Activated naive CD8-positive, alpha-beta T cell treated with anti-CD3 and anti-CD28 coated beads, Interleukin-2, amount 50 U/mL, for 24 hours (primary cell): ENCODE data around the gene SLC7A5.
A peak's percentile ranks its signal among the peaks of the same experiment; 100 is the strongest.
"Not testable (repeated sequence)": the region's sequence is repeated elsewhere in the genome, so short reads cannot be mapped to it uniquely, and the experiment has no call there.

Experiments used
- ATAC-seq: fragments of 150-1000 bp; cut with Tn5 transposase; one replicate; pipeline ENCODE4 v1.10.0; 2021
- DNase-seq: peaks from one replicate; pipeline ENCODE4 v3.0.0; 2021
- H3K27ac Mint-ChIP-seq: one replicate; pipeline ENCODE4 v1.8.0; 2021; ENCODE audit warnings: mild to moderate bottlenecking, mixed read lengths
- H3K27me3 Mint-ChIP-seq: one replicate; pipeline ENCODE4 v1.8.0; 2021; ENCODE audit warnings: mixed read lengths
- H3K36me3 Mint-ChIP-seq: one replicate; pipeline ENCODE4 v1.8.0; 2021; ENCODE audit warnings: low read depth, mixed read lengths
- H3K4me1 Mint-ChIP-seq: one replicate; pipeline ENCODE4 v1.8.0; 2021; ENCODE audit warnings: mixed read lengths
- H3K4me3 Mint-ChIP-seq: one replicate; pipeline ENCODE4 v1.8.0; 2021; ENCODE audit warnings: mild to moderate bottlenecking, moderate library complexity, mixed read lengths
- H3K9me3 Mint-ChIP-seq: one replicate; pipeline ENCODE4 v1.8.0; 2021; ENCODE audit warnings: mixed read lengths

SLC7A5 gene

DNA sequence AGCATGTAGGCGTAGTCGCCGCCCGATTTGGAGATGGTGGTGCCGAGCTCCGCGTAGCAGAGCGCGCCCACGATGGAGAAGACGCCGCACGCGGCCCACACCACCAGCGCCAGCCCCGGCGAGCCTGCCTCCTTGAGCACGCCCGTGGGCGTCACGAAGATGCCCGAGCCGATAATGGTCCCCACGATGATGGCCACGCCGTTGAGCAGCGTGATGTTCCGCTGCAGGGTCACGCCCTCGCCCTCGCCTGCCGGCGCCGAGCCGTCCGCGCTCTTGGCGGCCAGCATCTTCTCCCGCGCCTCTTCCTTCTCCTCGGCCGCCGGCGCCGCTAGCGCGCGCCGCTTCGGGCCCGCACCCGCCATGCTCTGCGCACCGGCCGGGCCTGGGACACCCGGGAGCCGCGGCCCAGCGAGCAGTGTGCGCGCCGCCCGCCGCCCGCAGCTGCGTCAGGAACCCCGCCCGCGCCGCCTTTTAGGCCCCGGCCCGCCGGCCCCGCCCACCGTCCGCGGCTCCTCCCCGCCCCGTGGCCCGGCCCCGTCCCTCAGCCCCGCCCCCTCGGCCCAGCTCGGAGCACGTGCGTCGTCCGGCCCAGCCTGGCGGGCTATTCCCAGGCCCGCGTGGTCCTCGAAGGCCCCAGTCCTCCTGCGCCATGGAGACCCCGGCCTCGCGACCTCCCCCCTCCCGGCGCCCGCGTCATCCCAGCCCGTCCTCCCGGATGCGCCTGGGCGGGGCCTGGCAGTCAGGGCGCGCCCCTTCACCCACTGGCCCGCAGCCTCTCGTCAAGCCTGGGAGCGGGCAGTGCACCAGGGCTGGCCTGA, at the start of gene SLC7A5:
Gene SLC7A5, minus strand, starts transcription at position 447 of the 818 bp plus-strand sequence. Its CDS starts 85 bp downstream, at position 362.
- H3K4me3 Mint-ChIP-seq, result peak within 1 kb of the TSS; percentile 99
- not testable (repeated sequence) for H3K27me3 Mint-ChIP-seq, H3K9me3 Mint-ChIP-seq
- peaks cover 43% of the 10 kb centered on the region for H3K36me3 Mint-ChIP-seq
- ATAC-seq (peak; percentile 58), DNase-seq (peak; percentile 94)
- peaks cover 60% of the 10 kb centered on the region for H3K4me1 Mint-ChIP-seq
- peak within 1 kb of the TSS; percentile 100 for H3K27ac Mint-ChIP-seq

DNA sequence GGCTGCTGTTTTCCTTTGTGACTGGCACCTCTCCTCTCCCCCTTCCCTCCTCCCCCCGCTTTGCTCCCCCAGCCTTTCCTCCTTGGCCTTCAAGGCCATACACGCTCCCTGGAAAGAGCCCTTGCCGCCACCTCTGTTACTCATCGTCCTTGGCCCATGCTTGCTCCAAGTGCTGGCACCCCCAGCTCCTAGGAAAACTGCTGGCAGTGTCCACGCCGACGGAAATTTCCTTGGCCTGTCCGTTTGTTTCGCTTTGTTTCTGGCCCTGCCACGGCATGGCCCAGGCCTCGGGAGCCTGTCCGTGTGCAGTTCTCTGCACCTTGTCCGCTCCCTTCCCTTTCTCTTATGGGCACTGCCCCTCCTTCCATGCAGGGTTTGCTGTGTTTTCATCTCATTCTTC, 49.0 kb upstream of the SLC7A5 start:
- no peaks in the 10 kb centered on the region for H3K9me3 Mint-ChIP-seq
- H3K4me1 Mint-ChIP-seq, result peaks cover 3% of the 10 kb centered on the region
- no peak overlapping the region for H3K4me3 Mint-ChIP-seq
- no peak overlapping the region for H3K27ac Mint-ChIP-seq
- DNase-seq (no peak), ATAC-seq (no peak)
- peaks cover 3% of the 10 kb centered on the region for H3K27me3 Mint-ChIP-seq
- H3K36me3 Mint-ChIP-seq, result no peaks in the 10 kb centered on the region

DNA sequence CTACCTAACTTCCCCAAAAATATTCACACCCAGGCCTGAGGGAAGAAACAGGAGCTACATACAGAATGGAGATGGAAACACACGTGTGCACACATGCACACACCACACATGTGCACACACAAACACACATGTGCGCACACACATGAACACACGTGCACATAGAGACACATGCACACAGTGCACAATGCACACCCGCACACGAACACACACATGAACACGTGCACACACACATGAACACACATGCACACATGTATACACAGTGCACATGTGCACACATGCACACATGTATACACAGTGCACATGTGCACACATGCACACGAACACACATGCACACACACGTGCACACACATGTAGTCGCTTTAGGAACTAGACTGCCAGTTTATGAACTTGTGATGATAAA, 48.2 kb upstream of the SLC7A5 start:
- peaks cover 3% of the 10 kb centered on the region for H3K27me3 Mint-ChIP-seq
- H3K4me1 Mint-ChIP-seq, result peaks cover 5% of the 10 kb centered on the region
- ATAC-seq (no peak), DNase-seq (no peak)
- H3K9me3 Mint-ChIP-seq, result no peaks in the 10 kb centered on the region
- H3K27ac Mint-ChIP-seq, result peak overlapping the region; percentile 1
- no peak overlapping the region for H3K4me3 Mint-ChIP-seq
- H3K36me3 Mint-ChIP-seq, result no peaks in the 10 kb centered on the region

DNA sequence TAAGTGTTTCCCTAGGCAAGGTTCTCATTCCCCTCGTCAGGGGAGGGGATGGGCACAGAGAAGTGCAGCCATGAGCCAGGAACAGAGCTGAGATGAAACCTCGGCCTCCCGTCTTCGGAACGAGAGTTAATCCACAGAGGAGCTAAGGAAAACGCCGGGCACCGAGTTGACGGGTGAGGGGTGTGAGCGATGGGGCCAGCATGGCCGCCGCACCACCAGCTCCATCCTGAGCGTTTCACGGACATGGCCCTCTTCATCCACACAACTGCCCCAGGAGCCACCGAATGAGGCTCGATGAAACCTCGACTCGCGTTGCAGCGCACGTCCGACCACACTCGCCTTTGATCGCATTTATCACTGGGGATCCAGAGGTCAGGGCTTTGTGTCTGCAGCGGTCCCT, 45.5 kb upstream of the SLC7A5 start:
- no peak for ATAC-seq
- H3K27ac Mint-ChIP-seq, result no peak overlapping the region
- no peaks in the 10 kb centered on the region for H3K9me3 Mint-ChIP-seq
- no peak for DNase-seq
- H3K4me1 Mint-ChIP-seq, result peaks cover 5% of the 10 kb centered on the region
- H3K27me3 Mint-ChIP-seq, result peaks cover 5% of the 10 kb centered on the region
- no peaks in the 10 kb centered on the region for H3K36me3 Mint-ChIP-seq
- H3K4me3 Mint-ChIP-seq, result no peak overlapping the region

DNA sequence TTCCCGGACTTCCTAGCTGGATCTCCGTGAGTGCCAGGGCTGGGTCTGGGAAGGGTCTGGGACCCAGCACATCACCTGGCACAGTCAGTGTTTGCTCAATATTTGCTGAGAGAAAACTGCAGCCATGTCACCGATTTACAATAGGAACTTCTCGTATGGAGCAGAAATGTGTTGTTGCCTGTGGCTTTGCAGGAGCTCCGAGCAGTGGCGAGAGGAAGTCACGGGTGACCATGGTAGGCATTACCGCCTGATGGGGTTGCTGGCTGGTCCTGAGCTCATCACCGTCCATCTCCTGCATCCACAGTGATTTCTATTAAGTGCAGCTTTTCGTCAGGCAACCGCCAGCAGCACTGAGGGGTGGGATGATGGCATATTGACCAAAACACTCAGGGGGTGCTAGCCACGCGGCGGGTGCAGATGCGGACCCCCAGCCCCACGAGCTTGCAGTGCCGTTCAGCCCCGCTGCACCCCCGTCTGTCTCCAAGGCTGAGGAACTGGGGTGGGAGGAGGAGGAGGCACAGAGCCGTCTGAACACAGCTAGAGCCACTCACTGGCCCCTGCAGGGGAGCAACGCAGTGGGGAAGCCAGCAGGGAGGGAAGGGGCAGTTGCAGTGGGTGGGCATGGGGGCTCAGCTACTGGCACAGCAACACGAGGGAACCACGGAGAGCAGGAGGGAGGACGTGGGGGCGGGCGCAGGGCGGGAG, 44.9 kb upstream of the SLC7A5 start:
- H3K4me3 Mint-ChIP-seq, H3K9me3 Mint-ChIP-seq, H3K27me3 Mint-ChIP-seq, H3K27ac Mint-ChIP-seq, H3K4me1 Mint-ChIP-seq, ATAC-seq, H3K36me3 Mint-ChIP-seq, DNase-seq: not testable (repeated sequence)

DNA sequence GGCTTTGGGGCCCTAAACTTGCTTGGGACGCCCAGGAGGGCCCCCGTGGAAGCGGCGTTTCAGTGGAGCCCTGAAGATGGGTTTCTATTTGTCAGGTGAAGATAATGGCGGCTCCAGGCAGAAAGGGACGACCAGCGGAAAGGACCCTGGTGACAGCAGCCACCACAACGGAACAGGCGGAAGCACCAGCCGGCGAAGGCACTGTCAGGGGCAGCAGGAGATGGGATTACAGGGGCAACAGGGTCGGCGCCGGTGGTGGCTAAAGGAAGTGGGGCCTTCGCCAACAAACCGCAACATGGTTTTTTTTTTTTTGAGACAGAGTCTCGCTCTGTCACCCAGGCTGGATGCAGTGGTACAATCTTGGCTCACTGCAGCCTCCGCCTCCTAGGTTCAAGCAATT, 43.4 kb upstream of the SLC7A5 start:
- H3K4me3 Mint-ChIP-seq, result not testable (repeated sequence)
- peaks cover 15% of the 10 kb centered on the region for H3K4me1 Mint-ChIP-seq

DNA sequence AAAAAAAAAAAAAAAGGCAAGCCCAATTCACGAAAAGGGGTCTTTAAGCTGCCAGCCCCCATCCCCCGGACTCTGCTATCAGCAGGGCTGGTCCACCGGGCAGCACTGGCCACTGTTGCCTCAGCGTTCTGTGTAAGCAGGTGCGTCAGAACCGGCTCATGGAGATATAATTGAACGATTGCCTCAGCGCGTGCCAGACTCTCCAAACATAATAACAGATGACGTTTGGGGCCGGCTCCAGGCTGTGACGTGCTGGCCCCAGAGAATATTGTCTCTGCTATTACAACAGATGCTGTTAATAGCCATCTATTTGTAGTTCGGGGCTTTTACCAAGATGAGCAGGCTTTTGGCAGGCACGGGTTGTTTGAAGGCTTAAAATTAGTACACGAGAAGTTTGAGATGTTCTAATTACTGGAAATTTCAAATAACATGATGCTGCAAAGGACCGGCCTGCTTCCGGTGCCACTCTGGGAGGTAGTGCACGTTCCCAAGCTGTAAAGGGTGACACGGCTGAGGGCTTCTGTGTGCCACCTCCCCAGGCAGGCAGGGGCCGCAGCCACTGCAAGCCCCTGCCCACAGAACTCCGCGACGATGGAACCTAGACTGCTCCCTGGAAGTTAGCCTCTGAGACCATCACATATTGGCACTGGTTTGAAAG, 41.9 kb upstream of the SLC7A5 start:
- H3K9me3 Mint-ChIP-seq, H3K36me3 Mint-ChIP-seq, H3K27me3 Mint-ChIP-seq, ATAC-seq, DNase-seq, H3K4me3 Mint-ChIP-seq, H3K27ac Mint-ChIP-seq: not testable (repeated sequence)
- peaks cover 18% of the 10 kb centered on the region for H3K4me1 Mint-ChIP-seq

More for the DNA sequence above, 43.4 kb upstream of the SLC7A5 start:
- ATAC-seq, H3K27ac Mint-ChIP-seq, H3K9me3 Mint-ChIP-seq, H3K36me3 Mint-ChIP-seq, DNase-seq, H3K27me3 Mint-ChIP-seq: not testable (repeated sequence)

DNA sequence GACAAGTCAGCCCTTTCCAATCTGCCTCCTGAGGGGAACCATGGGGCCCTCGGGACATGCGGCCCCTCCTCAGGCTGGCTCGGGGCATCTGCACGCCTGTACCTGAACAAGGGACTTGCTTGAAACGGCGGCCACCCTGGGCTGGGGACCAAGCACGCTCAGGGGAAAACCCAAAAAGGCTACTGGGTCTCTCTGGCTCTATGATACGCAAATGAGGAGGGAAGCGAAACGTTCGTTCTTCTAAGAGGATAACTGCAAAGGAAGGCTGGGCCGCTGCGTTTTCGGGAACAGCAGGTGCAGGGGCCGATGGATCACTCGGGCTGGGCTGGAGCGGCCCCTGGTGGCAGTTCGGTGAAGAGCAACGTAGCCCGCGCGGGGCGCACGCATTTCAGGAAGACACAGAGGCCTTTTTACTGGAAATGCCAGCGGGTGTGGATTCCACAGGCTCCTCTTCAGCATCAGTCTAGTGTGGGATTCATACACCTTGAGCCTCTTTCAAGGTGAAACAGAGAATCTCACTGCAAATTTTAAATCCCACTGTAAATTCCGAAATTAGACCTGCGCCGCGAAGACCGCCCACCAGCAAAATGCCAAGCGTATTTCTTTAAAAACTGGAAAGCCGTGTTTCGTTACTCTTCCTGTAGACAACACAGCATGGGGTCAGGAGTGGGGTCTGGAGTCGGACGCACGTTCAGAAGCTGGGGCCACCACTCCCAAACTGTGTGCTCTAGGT, 40.1 kb upstream of the SLC7A5 start:
- not testable (repeated sequence) for H3K9me3 Mint-ChIP-seq, H3K36me3 Mint-ChIP-seq, H3K27me3 Mint-ChIP-seq
- Mint-ChIP-seq H3K27ac (peak overlapping the region; percentile 84), H3K4me1 (peaks cover 18% of the 10 kb centered on the region), H3K4me3 (peak overlapping the region; percentile 3)
- DNase-seq (peak; percentile 93), ATAC-seq (peak; percentile 96)

DNA sequence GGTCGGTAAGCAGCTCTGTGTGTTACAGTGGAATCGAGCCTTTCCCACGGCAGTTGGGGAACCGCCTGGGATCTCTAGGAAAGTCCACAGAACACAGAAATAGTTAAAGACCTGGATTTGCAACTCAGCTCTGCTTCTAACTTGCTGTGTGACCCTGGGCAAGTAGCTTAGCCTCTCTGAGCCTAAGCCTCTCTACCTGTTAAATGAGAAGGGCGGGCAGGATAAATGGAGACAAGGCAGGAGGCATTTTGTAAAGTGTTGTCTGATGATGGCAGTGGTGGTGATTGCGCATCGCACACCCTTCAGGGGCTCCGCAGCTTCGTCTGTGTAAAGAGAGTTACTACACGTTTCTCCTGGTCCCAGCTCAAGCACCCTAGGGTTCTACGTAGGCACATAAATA, 38.8 kb upstream of the SLC7A5 start:
- ATAC-seq, H3K27me3 Mint-ChIP-seq, H3K4me3 Mint-ChIP-seq, H3K27ac Mint-ChIP-seq, H3K9me3 Mint-ChIP-seq, DNase-seq, H3K36me3 Mint-ChIP-seq: not testable (repeated sequence)
- peaks cover 23% of the 10 kb centered on the region for H3K4me1 Mint-ChIP-seq

DNA sequence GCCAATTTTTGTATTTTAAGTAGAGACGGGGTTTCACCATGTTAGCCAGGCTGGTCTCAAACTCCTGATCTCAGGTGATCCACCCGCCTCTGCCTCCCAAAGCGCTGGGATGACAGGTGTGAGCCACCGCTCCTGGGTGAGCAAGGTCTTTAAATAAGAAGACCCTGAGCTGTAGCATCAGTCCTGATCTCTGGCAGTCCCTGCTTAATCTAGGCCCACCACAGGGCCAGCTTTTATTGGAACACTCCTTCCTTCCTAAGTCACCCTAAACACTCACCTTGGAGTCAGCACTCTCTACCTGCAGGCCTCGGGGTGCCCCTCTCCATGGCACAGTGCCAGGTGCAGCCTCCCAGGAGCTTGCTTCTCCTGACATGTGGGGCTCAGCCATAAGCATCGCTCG, 36.2 kb upstream of the SLC7A5 start:
- not testable (repeated sequence) for ATAC-seq

DNA sequence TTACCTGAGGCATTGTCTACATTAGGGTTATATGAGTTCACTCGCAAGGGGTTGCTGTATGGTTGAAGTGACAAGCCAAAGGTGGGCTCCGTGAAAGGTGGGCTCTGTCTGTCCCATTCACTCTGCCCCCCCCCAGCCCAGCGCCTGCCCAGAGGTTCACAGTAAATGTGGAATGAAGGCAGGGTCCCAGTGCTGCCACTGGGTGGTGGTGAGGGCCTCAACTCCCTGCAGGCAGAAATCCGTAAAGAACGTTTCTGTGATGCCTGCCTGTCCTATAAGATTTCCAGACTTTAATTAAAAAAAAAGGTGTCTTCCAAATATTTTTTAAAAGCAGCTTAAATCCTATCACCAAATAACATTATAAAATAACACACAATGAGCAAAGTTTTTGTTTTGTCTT, 35.7 kb upstream of the SLC7A5 start:
- not testable (repeated sequence) for ATAC-seq, H3K27ac Mint-ChIP-seq, H3K36me3 Mint-ChIP-seq, H3K4me3 Mint-ChIP-seq, H3K27me3 Mint-ChIP-seq, DNase-seq, H3K9me3 Mint-ChIP-seq
- H3K4me1 Mint-ChIP-seq, result peaks cover 33% of the 10 kb centered on the region

More for the DNA sequence above, 36.2 kb upstream of the SLC7A5 start:
- not testable (repeated sequence) for DNase-seq, H3K36me3 Mint-ChIP-seq, H3K27ac Mint-ChIP-seq, H3K27me3 Mint-ChIP-seq, H3K4me3 Mint-ChIP-seq, H3K9me3 Mint-ChIP-seq
- H3K4me1 Mint-ChIP-seq, result peaks cover 30% of the 10 kb centered on the region

DNA sequence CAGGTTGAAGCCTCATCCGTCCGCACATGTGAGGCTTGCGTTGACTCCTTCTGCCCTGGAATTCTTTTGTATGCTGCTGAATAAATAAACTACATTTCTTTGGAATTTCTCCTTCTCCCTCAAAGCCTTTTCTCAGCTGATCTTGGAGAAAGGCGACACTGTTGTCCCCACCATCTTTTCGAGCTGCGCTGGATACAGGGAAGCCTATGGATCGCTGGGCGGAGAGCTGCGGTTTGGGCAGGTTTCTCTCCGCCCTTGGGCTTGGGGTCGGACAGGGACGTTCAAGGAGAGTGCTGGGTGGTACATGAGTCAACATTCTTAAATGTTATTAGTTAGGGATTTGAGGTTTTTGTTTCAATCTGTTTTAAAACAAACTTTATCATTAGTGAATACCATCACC, 31.2 kb upstream of the SLC7A5 start:
- not testable (repeated sequence) for H3K27ac Mint-ChIP-seq, H3K36me3 Mint-ChIP-seq, DNase-seq, H3K4me3 Mint-ChIP-seq, ATAC-seq, H3K9me3 Mint-ChIP-seq, H3K27me3 Mint-ChIP-seq
- H3K4me1 Mint-ChIP-seq, result peaks cover 50% of the 10 kb centered on the region

DNA sequence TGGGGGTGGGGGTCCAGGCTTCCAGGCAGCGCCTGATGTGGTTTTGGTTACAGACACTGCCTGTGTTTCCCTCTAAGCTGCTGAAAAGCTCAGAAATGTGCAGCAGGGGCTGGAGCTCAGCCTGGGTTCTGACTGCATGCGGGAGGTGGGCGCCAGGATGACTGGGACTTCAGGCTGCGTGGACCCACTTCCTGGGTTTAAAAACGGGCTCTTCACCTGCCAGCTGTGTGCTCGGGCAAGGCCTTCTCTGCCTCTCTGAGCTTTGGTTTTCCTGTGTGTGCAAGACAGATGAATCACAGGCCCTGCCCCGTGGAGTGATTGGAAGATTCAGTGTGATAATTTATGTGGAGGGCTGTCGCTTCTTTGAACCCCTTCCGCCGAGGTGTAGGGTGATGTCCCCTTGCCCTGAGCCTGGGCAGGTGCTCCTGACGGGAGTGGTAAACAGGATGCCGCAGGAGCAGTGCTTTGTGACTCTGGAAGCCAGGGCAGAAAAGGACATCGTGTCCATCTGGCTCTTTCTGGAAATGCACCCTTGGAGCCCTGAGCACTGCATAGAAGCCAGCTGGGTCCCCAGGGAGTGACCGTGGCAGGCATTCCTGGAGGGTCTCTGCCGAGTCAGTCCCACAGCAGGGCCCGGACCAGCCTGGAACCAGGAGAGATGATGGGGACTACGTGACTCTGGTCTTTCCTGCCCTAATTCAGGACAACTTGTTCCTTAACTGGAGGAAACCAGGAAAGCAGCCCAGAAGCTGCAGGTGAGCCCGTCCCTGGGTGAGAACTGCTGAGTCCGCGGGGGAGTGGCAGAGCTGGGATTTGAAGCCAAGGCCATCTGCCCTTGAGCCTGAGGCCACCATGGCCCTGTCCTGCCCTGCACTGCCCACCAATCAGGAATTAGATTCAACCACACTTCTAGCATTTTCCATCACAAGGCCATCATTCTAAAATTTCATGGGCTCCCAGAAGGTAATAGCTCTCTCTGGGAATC, 28.5 kb upstream of the SLC7A5 start:
- peak; percentile 56 for ATAC-seq
- H3K36me3 Mint-ChIP-seq, result peaks cover 5% of the 10 kb centered on the region
- no peaks in the 10 kb centered on the region for H3K27me3 Mint-ChIP-seq
- peaks cover 67% of the 10 kb centered on the region for H3K4me1 Mint-ChIP-seq
- DNase-seq, result peak; percentile 69
- H3K4me3 Mint-ChIP-seq, result peak overlapping the region; percentile 72
- H3K27ac Mint-ChIP-seq, result peak overlapping the region; percentile 100
- no peaks in the 10 kb centered on the region for H3K9me3 Mint-ChIP-seq
